ENCODE measurements around the gene CHRNG. TPM values are rescaled to one million over a fixed set of nuclear protein-coding genes. Genes with fewer than 3 reads are reported as not detected.
"Not testable (repeated sequence)": the region's sequence is repeated elsewhere in the genome, so short reads cannot be mapped to it uniquely, and the experiment has no call there.

The CHRNG gene
- total RNA-seq, 1 experiment from 2014 or later: not detected

DNA sequence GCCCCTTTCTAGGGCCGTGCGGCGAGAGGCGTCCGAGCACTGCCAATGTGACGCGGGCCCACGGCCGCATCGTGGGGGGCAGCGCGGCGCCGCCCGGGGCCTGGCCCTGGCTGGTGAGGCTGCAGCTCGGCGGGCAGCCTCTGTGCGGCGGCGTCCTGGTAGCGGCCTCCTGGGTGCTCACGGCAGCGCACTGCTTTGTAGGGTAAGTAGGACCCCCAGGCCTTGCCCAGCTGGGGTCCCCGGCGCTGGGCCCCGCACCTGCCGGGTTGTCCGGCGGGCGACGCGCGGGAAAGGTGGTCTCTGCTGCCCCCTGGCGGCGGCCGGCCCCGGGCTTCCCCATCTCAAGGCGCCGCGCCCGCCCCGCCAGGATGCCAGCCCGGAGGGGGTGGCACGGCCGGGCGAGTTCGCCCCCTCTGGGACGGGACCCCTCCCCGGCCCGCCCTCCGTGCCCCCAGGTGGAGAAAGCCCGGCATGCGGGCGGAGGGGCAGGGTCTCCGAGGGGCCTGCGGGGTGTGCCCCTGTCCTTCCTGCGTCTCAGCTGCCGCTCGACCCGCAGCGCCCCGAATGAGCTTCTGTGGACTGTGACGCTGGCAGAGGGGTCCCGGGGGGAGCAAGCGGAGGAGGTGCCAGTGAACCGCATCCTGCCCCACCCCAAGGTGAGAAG lies 17.4 kb upstream of the CHRNG start:
- no peaks in the 10 kb centered on the region for H3K36me3 ChIP-seq
- no peak overlapping the region for H3K4me3 ChIP-seq
- peaks cover 20% of the 10 kb centered on the region for H3K27me3 ChIP-seq
- H3K9me3 ChIP-seq: no peaks in the 10 kb centered on the region
- peak; percentile 41 for DNase-seq

DNA sequence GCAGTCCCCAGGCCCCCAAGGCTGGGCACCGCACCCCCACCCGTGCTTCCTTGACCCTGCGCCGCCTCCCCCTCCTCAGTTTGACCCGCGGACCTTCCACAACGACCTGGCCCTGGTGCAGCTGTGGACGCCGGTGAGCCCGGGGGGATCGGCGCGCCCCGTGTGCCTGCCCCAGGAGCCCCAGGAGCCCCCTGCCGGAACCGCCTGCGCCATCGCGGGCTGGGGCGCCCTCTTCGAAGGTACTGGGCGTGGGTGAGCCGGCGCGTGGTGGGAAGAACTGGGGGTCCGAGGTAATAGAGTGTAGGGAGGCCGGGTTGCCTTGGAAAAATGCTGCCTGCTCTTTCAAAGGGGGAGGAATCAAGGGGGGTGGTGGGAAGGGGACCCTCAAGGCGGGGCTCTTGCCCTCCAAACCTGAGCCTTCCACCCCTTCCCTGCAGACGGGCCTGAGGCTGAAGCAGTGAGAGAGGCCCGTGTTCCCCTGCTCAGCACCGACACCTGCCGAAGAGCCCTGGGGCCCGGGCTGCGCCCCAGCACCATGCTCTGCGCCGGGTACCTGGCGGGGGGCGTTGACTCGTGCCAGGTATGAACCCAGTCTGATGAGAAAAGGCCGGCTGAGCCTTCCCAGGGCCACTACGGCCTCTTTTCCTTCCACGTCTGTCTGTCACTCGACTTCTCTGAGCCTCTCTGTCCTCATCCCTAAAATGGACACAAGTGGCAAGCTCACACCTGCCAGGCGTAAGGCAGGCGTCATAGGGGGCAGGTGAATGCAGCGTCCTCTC lies 16.7 kb upstream of the CHRNG start:
- no peaks in the 10 kb centered on the region for H3K9me3 ChIP-seq
- no peaks in the 10 kb centered on the region for H3K36me3 ChIP-seq
- peaks cover 20% of the 10 kb centered on the region for H3K27me3 ChIP-seq
- DNase-seq: no peak
- no peak overlapping the region for H3K4me3 ChIP-seq

DNA sequence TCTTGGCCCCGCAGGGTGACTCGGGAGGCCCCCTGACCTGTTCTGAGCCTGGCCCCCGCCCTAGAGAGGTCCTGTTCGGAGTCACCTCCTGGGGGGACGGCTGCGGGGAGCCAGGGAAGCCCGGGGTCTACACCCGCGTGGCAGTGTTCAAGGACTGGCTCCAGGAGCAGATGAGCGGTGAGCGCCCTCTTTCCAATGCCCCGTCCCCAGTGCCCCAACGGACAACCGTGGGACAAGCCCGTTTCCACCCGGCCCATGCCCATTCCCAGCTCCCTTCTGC lies 16.1 kb upstream of the CHRNG start:
- Histone ChIP-seq H3K36me3 (no peaks in the 10 kb centered on the region), H3K9me3 (no peaks in the 10 kb centered on the region), H3K27me3 (peaks cover 20% of the 10 kb centered on the region), H3K4me3 (no peak overlapping the region)
- DNase-seq: no peak

- peak; percentile 40 for DNase-seq
- Histone ChIP-seq H3K4me3 (peak overlapping the region; percentile 25), H3K9me3 (no peaks in the 10 kb centered on the region), H3K27me3 (peaks cover 20% of the 10 kb centered on the region), H3K36me3 (no peaks in the 10 kb centered on the region)
Observed at GRCh38 chr2:232523682-232524597, 15.6 kb upstream of the CHRNG start.

- DNase-seq: no peak
- H3K27me3 ChIP-seq: peaks cover 20% of the 10 kb centered on the region
- no peaks in the 10 kb centered on the region for H3K9me3 ChIP-seq
- H3K36me3 ChIP-seq: no peaks in the 10 kb centered on the region
- no peak overlapping the region for H3K4me3 ChIP-seq
Observed at GRCh38 chr2:232524771-232525170, 14.7 kb upstream of the CHRNG start.

GRCh38 chr2:232525199-232525598 lies 14.3 kb upstream of the CHRNG start:
- Histone ChIP-seq H3K9me3 (no peaks in the 10 kb centered on the region), H3K27me3 (peaks cover 20% of the 10 kb centered on the region), H3K36me3 (no peaks in the 10 kb centered on the region), H3K4me3 (no peak overlapping the region)
- DNase-seq: no peak

DNA sequence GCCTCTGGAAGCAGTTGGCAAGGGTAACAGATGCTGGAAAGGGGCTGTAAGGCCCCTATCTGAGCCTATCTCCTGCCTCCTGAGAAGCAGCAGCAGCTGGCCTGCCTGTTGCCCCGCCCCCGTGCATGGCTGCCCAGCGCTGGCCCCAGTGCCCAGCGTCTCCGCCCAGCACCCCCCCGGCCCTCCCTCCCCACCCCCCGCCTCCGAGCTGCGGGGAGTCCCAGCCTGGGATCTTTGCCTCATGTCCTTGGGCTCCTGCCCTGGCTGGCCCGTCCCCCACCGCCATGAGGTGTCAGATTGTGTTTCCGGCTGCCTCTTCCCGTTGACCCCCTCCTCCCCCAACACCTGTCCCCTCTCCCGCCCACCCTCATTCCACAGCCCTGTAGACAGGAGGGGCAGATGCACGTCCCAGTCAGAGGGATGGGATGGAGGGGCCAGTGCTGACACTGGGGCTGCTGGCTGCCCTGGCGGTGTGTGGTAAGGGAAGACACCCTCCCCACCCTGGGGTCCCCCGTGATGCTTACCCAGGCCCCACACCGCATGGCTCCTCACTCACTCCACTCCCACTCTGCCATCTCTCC lies 13.6 kb upstream of the CHRNG start, which contains the start of gene CHRND:
Gene CHRND (plus strand): TSS at position 370 of the 581 bp plus-strand sequence. CDS start 56 bp downstream, at position 426.
- no peaks in the 10 kb centered on the region for H3K9me3 ChIP-seq
- no peak for DNase-seq
- no peak within 1 kb of the TSS for H3K4me3 ChIP-seq
- H3K36me3 ChIP-seq: no peaks in the 10 kb centered on the region
- peaks cover 20% of the 10 kb centered on the region for H3K27me3 ChIP-seq

DNA sequence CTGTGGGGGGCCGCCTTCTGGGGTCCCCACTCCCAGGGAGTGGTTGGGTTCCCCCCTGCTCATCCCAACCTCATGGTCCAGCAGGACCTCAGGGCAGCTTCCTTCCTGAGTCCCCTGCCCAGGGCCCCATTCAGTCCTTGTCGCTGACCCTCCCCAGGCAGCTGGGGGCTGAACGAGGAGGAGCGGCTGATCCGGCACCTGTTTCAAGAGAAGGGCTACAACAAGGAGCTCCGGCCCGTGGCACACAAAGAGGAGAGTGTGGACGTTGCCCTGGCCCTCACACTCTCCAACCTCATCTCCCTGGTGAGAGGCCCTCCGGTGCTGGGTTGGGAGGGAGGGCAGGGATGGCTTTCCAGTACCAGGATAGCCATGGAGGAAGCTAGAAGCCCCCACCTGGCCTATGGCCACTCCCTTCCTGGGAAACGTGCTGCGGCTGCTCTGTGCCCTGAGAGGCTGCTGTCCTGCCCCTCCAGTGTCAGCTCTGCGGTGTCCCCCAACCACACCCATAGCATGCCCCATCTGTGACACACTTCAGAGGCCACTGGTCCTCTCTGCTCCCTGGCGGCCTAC lies 13.0 kb upstream of the CHRNG start:
- Histone ChIP-seq H3K27me3 (peaks cover 20% of the 10 kb centered on the region), H3K36me3 (no peaks in the 10 kb centered on the region), H3K4me3 (no peak overlapping the region), H3K9me3 (no peaks in the 10 kb centered on the region)
- no peak for DNase-seq

- no peak overlapping the region for H3K4me3 ChIP-seq
- no peaks in the 10 kb centered on the region for H3K9me3 ChIP-seq
- no peak for DNase-seq
- H3K36me3 ChIP-seq: no peaks in the 10 kb centered on the region
- H3K27me3 ChIP-seq: peaks cover 12% of the 10 kb centered on the region
Observed at GRCh38 chr2:232527905-232528470, 11.5 kb upstream of the CHRNG start.

GRCh38 chr2:232528746-232529460 lies 10.6 kb upstream of the CHRNG start:
- peaks cover 3% of the 10 kb centered on the region; the same call in 1 of the 2 replicates for H3K27me3 ChIP-seq
- H3K9me3 ChIP-seq: no peaks in the 10 kb centered on the region
- H3K4me3 ChIP-seq: no peak overlapping the region
- H3K36me3 ChIP-seq: no peaks in the 10 kb centered on the region
- peak; percentile 60 for DNase-seq

GRCh38 chr2:232529806-232530547 lies 9.5 kb upstream of the CHRNG start:
- DNase-seq: no peak
- no peak overlapping the region for H3K4me3 ChIP-seq

GRCh38 chr2:232530626-232531260 lies 8.7 kb upstream of the CHRNG start:
- no peaks in the 10 kb centered on the region for H3K27me3 ChIP-seq
- DNase-seq: no peak
- no peaks in the 10 kb centered on the region for H3K36me3 ChIP-seq
- no peaks in the 10 kb centered on the region for H3K9me3 ChIP-seq
- H3K4me3 ChIP-seq: no peak overlapping the region

More at GRCh38 chr2:232529806-232530547, 9.5 kb upstream of the CHRNG start:
- no peaks in the 10 kb centered on the region for H3K9me3 ChIP-seq
- H3K27me3 ChIP-seq: no peaks in the 10 kb centered on the region
- no peaks in the 10 kb centered on the region for H3K36me3 ChIP-seq

GRCh38 chr2:232532419-232532818 lies 7.1 kb upstream of the CHRNG start:
- Histone ChIP-seq H3K4me3 (no peak overlapping the region), H3K9me3 (no peaks in the 10 kb centered on the region), H3K27me3 (no peaks in the 10 kb centered on the region), H3K36me3 (no peaks in the 10 kb centered on the region)
- DNase-seq: no peak

GRCh38 chr2:232532821-232533220 lies 6.7 kb upstream of the CHRNG start:
- H3K27me3 ChIP-seq, DNase-seq, H3K9me3 ChIP-seq, H3K36me3 ChIP-seq, H3K4me3 ChIP-seq: not testable (repeated sequence)
